OCI-LY7 (cell line): ENCODE results near the gene LGR6.

Experiments used
- CTCF ChIP-seq: fragments of 200-600 bp; sonication (generic); conservative IDR thresholded peaks from 2 replicates; pipeline ENCODE4 v1.5.1; 2014; ENCODE audit warnings: mild to moderate bottlenecking, antibody characterized with exemption, low read length, moderate library complexity, mixed read lengths
- EZH2phosphoT487 ChIP-seq: fragments of 200-600 bp; sonication (generic); IDR thresholded peaks from 2 replicates; pipeline ENCODE4 v1.6.1; 2018; ENCODE audit warnings: low read depth, borderline replicate concordance, mild to moderate bottlenecking, mixed run types, antibody characterized with exemption, low read length, moderate library complexity, mixed read lengths

- TF ChIP-seq CTCF (no peak), EZH2phosphoT487 (no peak)
Measured at GRCh38 chr1:202235003-202235660, 41.5 kb downstream of the LGR6 start.
